Progenitor cell of endocrine pancreas (in vitro differentiated cells): ENCODE measurements around the gene QPCTL. TPM values are rescaled to one million over a fixed set of nuclear protein-coding genes. Genes with fewer than 3 reads are reported as not detected.

ENCODE experiments used
- DNase-seq: peaks from one replicate; pipeline ENCODE4 v3.0.0; 2021; ENCODE audit warnings: low spot score; ENCODE audit not compliant: unreplicated experiment
- H3K27ac Mint-ChIP-seq: 2 replicates; pipeline ENCODE4 v1.8.0; 2021; ENCODE audit warnings: mild to moderate bottlenecking, moderate library complexity, mixed read lengths
- H3K27me3 Mint-ChIP-seq: 2 replicates; pipeline ENCODE4 v1.8.0; 2021; ENCODE audit warnings: mixed read lengths
- H3K36me3 Mint-ChIP-seq: 2 replicates; pipeline ENCODE4 v1.8.0; 2022; ENCODE audit warnings: mixed read lengths; ENCODE audit not compliant: insufficient read depth
- H3K4me1 Mint-ChIP-seq: 2 replicates; pipeline ENCODE4 v1.8.0; 2021; ENCODE audit warnings: low read depth, mixed read lengths
- H3K4me3 Mint-ChIP-seq: 2 replicates; pipeline ENCODE4 v1.8.0; 2021; ENCODE audit warnings: low read depth, mild to moderate bottlenecking, moderate library complexity, mixed read lengths
- H3K9me3 Mint-ChIP-seq: 2 replicates; pipeline ENCODE4 v1.8.0; 2021; ENCODE audit warnings: low read depth, mixed read lengths
- total RNA-seq: library from RNA; stranded (reverse); gene quantifications from 2 replicates; pipeline ENCODE4 v1.2.1, GENCODE V29; 2021
- TF ChIP-seq, protein P1 (sequence below): fragments of 200-600 bp; sonication (generic); IDR thresholded peaks from one replicate; pipeline ENCODE4 v1.5.0; 2021; ENCODE audit warnings: antibody characterized with exemption, mild to moderate bottlenecking; ENCODE audit not compliant: unreplicated experiment

QPCTL gene
- total RNA-seq, 1 donor from 2014 or later: 9.0 TPM

DNA sequence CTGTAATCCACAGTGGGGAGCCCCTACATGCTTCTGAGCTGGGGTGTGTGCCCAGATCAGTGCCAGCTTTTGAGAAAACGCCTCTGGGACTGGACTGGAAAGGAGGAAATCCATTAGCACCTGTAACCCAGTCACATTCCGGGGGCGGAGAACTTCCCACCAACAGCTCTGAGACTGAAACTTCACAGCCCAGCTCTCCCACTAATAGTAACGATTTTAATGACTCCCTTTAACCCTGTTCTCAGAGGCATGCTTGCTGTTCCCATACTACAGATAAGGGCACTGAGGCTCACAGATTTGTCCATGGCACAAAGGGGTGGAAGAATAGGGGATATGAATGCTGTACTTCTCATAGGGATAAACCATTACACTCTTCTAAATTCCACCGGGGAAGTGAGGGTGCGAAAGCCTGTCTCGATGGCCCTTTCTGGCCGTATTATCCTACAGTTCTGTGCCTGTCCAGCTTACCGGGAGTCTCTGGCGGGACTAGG, 37.4 kb downstream of the QPCTL start:
- Mint-ChIP-seq H3K36me3 (no peaks in the 10 kb centered on the region), H3K4me3 (peak overlapping the region; percentile 90), H3K9me3 (no peaks in the 10 kb centered on the region), H3K27me3 (no peaks in the 10 kb centered on the region), H3K27ac (peak overlapping the region; percentile 90), H3K4me1 (peaks cover 12% of the 10 kb centered on the region)
- TF ChIP-seq, protein P1, sequence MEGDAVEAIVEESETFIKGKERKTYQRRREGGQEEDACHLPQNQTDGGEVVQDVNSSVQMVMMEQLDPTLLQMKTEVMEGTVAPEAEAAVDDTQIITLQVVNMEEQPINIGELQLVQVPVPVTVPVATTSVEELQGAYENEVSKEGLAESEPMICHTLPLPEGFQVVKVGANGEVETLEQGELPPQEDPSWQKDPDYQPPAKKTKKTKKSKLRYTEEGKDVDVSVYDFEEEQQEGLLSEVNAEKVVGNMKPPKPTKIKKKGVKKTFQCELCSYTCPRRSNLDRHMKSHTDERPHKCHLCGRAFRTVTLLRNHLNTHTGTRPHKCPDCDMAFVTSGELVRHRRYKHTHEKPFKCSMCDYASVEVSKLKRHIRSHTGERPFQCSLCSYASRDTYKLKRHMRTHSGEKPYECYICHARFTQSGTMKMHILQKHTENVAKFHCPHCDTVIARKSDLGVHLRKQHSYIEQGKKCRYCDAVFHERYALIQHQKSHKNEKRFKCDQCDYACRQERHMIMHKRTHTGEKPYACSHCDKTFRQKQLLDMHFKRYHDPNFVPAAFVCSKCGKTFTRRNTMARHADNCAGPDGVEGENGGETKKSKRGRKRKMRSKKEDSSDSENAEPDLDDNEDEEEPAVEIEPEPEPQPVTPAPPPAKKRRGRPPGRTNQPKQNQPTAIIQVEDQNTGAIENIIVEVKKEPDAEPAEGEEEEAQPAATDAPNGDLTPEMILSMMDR: no peak
- DNase-seq: no peak

DNA sequence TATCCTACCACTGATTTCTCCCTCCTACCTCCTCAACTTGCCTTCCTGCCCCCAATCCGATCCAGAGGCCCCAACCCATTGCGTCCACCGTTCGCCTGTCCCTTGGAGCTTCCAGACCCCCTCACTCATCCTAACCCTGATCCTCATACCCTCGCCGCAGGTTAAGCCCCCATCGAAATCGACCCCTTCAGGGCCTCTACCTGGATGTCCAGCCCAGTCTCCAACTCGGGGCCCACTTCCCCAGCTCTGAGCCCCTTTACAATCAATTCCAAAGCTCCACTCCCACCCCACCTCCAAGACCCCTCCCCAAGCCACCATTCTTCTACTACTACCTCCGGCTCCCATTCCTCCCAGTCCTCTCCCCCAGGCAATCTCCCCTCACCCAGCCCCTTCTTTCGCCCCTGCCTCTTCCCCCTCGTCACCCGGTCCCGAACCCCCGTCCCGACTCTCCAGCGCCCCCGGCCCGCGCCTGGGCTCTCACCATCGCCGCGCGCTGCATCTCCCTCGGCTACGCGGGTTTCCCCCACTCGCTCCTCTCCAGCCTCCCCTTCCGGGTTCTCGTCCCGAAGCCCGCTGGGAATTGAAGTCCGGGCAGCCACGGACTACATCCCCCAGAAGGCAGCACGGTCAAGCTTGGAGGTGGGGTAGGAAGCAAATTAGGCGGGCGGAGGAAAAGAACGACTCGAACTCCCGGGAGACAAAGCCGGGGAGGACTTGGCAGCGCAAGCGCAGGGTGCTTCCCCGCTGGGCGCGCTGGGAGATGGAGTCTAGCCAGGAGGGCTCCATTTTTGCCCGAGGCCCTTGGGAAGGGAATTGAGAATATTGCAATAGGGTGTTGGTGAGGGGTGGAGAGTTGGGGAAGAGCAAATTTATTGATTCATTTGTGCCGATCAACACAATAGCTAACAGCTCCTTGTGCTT, 38.2 kb downstream of the QPCTL start, which contains the start of gene FBXO46:
Gene FBXO46, minus strand, starts transcription at position 529 of the 921 bp plus-strand sequence. CDS start 17,401 bp downstream, outside the sequence.
- Mint-ChIP-seq H3K27me3 (no peaks in the 10 kb centered on the region), H3K9me3 (no peaks in the 10 kb centered on the region), H3K27ac (peak within 1 kb of the TSS; percentile 90), H3K4me3 (peak within 1 kb of the TSS; percentile 90), H3K4me1 (peaks cover 12% of the 10 kb centered on the region), H3K36me3 (no peaks in the 10 kb centered on the region)
- TF ChIP-seq, protein P1: peak; percentile 15
- peak; percentile 92 for DNase-seq

DNA sequence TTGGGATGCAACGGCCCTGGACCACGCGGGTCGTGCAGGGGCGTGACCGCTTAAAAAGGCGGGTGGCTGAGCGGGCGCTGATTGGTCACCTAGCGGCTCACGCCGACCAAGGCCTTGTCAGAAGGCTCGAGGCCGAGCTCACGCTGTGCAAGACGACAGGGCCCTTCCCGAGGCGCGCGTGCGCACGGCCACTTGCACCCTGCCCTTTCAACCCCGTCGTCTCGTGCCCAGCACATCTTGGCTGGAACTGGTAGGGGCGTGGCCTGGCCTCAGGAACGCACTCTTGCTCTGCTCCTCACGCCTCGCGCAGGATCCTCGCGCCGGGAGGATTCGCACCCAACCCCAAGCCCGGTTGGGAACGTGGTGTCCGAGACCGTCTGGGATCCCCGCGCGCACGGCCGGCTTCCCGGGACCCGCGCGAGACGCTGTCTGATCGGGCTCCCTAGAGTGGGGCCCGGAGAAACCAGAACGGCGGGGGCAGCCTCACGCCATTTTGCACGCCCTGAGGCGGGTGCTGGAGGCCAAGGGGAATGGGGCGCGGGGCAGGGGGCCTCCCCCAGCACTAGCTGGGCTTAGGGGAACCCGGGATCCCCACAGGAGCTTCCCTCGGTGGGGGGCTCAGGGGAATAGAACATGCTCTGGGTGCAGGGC, 40.8 kb downstream of the QPCTL start, which contains the start of gene MEIOSIN:
Gene MEIOSIN, plus strand, starts transcription at position 280 of the 651 bp plus-strand sequence. CDS start 1,938 bp downstream, outside the sequence.
- H3K27ac Mint-ChIP-seq: peak within 1 kb of the TSS; percentile 27
- peaks cover 9% of the 10 kb centered on the region for H3K4me1 Mint-ChIP-seq
- no peak within 1 kb of the TSS for H3K4me3 Mint-ChIP-seq
- no peak for DNase-seq
- no peaks in the 10 kb centered on the region for H3K36me3 Mint-ChIP-seq
- H3K27me3 Mint-ChIP-seq: no peaks in the 10 kb centered on the region
- no peaks in the 10 kb centered on the region for H3K9me3 Mint-ChIP-seq
- TF ChIP-seq, protein P1: no peak

DNA sequence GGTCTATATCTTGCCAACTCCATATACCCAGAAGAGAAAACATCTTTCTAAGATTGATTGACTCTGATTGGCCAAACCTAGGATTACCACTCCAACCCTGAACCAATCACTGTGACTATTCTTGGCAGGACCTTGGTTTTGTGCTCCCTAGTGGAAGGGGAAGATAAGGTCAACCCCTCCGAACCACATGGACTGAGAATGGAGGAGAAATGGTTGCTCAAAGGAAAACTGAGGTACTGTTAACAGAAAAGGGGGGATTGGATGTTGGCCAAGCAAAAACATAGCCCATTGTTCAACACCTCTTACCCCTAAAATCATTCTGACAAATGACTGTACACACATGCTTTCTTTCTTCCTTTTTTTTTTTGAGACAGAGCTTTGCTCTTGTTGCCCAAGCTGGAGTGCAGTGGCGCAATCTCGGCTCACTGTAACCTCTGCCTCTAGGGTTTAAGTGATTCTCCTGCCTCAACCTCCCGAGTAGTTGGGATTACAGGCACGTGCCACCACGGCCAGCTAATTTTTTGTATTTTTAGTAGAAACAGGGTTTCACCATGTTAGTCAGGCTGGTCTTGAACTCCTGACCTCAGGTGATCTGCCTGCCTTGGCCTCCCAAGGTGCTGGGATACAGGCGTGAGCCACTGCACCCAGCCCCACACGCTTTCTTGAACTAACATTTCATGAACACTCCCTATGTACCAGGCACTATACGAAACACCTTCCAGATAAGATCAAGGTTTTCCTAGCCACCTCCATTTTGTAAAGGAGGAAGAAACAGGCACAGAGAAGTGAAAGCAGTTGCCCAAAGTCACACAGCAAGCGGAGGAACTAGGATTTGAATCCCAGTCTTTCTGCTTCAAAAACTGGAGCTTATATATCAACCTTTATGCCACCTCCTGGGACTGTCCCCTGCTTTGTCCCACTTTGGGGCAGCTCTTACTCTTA, 47.3 kb downstream of the QPCTL start:
- DNase-seq: no peak
- H3K9me3 Mint-ChIP-seq: no peaks in the 10 kb centered on the region
- peaks cover 2% of the 10 kb centered on the region for H3K27me3 Mint-ChIP-seq

More for the DNA sequence above, 47.3 kb downstream of the QPCTL start:
- Mint-ChIP-seq H3K4me1 (no peaks in the 10 kb centered on the region), H3K36me3 (no peaks in the 10 kb centered on the region), H3K4me3 (no peak overlapping the region), H3K27ac (no peak overlapping the region)
- TF ChIP-seq, protein P1: no peak
